ENCODE measurements around the gene HHATL.

HHATL gene

DNA sequence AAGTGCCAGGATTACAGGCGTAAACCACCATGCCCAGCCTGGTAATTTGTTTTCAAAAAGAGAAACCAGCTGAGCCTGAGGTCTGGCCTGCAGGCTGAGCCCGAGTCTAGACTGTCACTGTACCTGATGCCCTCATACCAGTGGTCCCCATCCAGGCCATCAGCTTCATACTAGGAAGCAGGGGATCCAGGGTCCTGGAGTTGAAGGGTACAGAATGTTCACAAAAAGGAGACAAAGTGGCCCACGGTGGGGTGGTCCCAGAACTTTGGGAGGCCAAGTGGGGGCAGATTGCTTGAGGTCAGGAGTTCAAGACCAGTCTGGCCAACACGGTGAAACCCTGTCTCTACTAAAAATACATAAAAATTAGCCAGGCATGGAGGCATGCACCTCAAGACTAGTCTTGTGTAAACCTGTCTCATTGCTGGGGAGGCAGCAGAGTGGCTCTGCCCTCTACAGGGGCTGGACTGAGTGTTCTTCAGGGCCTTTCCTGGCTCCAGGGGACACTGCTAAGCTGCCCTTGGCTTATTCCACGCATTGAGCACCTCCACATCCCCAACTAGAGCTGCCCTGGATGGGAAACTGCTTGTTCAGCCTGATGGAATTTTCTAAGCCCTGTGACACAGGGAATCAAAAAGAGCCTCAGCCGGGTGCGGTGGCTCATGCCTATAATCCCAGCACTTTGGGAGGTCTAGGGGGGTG, 7.9 kb upstream of the HHATL start:
- H3K4me3 Mint-ChIP-seq = no peak overlapping the region

DNA sequence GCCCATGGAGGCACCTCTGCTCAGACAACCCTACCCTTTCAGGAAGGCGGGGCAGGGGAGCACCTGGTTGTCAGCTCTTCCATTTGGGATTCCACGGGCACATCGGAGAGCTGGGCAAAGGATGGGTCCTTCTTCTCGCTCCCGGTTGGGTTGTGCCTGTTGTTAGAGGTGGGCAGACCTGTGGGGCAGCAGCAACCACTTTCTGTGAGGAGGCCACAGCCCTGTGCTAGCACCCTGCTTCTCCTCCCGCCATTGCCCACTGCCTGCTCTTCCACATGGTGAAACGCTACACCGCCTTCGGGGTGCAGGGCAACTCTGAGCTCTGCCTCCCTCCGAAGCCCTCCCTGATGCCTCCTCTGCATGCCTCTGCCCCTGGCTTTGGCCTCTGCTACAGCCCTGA, 7.0 kb upstream of the HHATL start:
- Mint-ChIP-seq H3K4me1 (no peaks in the 10 kb centered on the region), H3K27me3 (peaks cover 23% of the 10 kb centered on the region), H3K9me3 (no peaks in the 10 kb centered on the region), H3K4me3 (no peak overlapping the region), H3K27ac (no peak overlapping the region)
- DNase-seq (peak in 1 of 2 donors; percentile 4), ATAC-seq (no peak)

More for the DNA sequence above, 7.9 kb upstream of the HHATL start:
- DNase-seq = peak in 1 of 2 donors; percentile 3
- Mint-ChIP-seq H3K9me3 (no peaks in the 10 kb centered on the region), H3K4me1 (no peaks in the 10 kb centered on the region), H3K27ac (no peak overlapping the region), H3K27me3 (peaks cover 23% of the 10 kb centered on the region)
- no peak for ATAC-seq

DNA sequence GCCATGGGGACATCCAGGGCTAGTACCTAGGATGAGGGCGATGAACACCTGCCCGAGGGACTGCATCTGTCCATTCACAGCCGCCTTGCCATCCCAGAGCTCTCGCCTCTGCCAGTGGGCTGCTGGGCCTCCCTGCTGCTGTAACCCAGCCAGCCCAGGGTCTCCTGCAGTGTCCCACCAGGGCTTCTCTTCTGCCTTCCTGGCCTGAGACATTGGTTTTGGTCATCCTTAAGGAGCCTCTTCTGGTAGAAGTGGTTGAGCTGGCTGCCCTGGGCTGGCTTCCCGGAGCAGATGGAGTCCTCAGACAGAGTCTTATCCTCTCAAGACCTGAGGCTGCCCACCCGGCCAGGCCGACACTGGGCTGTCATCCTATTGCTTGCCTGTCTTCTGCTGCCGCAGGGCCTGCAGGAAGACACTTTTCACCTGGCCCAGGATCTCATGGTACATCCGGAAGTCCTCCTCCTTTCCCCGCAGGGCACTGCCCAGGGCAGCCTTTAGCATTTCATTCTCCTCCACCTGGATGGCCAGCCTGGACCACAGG, 6.1 kb upstream of the HHATL start:
- Mint-ChIP-seq H3K9me3 (no peaks in the 10 kb centered on the region), H3K27me3 (peaks cover 23% of the 10 kb centered on the region), H3K27ac (no peak overlapping the region), H3K4me1 (no peaks in the 10 kb centered on the region), H3K4me3 (no peak overlapping the region)
- ATAC-seq (no peak), DNase-seq (no peak)

- H3K9me3 Mint-ChIP-seq = no peaks in the 10 kb centered on the region
- DNase-seq = peak in 1 of 2 donors; percentile 5
- H3K4me1 Mint-ChIP-seq = no peaks in the 10 kb centered on the region
- H3K4me3 Mint-ChIP-seq = no peak overlapping the region
- H3K27ac Mint-ChIP-seq = no peak overlapping the region
- H3K27me3 Mint-ChIP-seq = peaks cover 24% of the 10 kb centered on the region
- no peak for ATAC-seq
Observed at GRCh38 chr3:42707620-42708355, 5.2 kb upstream of the HHATL start.

DNA sequence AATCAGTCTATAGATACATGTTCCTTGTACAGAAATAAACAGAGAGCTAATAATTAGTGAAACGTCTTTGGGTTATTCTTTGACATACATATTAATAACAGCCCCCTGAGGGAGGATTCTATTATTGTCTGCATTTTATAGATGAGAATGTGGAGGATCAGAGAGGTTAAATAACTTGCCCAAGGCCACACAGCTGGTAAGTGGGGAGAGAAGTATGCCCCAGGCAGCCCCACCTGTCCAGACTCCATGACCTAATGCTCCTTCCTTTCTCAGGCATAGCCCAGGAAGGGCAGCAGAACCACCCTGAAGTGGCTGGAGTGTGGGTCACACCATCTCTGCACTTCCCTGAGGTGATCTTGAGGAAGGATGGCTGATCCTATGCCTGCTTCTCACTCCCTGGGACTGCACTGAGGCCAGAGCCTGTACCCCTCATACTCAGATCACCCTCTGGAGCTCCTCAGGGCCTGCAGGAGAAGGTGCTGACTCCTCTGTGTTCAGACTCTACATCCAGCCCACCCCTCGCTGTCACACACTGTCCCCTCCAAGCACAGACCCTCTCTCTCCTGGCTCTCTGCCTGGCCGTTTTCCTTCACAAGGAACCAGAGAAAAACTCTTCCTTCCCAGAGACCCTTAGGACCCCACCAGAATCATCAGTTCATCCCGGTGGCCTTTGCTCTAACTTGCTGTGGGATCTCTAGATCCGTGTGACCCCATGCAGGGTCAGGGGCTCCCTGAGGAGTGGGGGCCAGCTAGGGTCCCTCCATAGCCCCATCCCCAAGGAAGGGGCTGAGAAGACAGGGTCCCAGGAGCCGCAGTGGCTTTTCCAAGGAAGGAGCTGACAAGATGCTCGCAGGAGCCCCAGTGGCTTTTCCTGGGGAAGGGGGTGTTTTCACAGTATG, 4.4 kb upstream of the HHATL start:
- Mint-ChIP-seq H3K4me3 (no peak overlapping the region), H3K27me3 (peaks cover 25% of the 10 kb centered on the region), H3K4me1 (no peaks in the 10 kb centered on the region), H3K27ac (peak overlapping the region; percentile 30 to 47), H3K9me3 (no peaks in the 10 kb centered on the region)
- DNase-seq (peak in 1 of 2 donors; percentile 4), ATAC-seq (no peak)

DNA sequence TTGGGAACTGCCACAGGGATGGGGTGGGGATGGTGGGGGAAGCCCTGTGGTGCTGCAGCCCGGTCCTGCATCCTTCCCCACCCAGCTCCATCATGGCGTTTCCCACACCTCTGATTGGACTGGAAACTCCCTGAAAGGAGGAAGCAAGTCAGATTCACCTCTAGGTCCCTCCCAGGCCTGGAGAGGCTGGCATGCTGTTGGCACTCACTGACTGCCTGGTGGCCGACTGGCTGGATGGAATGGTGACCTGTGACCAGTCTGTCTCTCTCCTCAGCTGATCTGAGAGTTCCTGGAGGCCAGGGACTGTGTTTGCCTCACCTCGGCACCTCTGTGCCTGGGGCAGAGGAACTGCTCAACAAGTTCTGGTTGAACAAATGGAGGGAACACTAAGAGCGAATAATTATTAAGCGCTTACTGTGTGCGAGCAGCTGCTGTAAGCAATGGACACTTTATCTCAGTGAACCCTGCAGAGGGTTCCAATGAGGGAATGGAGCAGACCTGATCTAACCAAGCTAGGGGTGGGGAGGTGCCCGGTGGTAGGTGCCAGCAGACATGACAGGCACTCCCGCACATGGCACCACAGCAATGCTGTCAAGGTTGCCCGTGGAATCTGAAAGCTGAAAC, 3.5 kb upstream of the HHATL start:
- ATAC-seq (no peak), DNase-seq (no peak)
- Mint-ChIP-seq H3K27me3 (peaks cover 30% of the 10 kb centered on the region), H3K9me3 (no peaks in the 10 kb centered on the region), H3K4me1 (peaks cover 5% of the 10 kb centered on the region), H3K4me3 (no peak overlapping the region), H3K27ac (no peak overlapping the region)

DNA sequence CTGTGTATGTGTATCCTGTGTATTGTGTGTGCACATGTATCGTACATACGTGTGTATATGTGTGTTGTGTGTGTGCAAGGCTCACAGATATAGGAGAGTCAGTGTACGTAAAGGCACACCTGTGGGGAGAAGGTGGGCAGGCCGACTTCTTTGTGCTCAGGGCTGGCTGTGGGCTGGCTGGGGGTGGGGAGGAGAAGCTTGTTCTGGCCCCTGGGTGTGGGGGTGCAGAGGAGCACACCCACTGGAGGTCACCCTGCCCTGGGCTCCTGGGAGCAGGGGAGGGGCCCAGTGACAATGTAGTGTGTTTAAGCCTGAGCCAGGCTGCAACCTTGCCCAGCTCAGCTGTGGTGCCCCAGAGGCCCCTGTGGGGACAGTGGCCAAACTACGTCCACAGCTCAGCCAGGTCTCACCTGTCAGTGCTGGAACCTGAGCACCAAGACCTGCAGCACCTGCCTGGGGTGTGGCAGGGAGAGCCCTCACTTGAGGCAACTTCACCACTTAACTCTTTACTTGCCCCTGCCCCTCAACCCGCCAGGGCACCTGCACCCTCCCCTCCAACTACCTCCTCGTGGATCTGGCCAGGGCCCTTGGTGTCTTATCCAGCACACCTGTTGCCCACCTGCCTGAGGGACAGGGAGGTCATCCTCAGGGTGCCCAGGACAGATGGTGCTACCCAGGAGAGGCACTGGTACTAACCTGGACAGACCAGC, 2.6 kb upstream of the HHATL start:
- no peak for DNase-seq
- Mint-ChIP-seq H3K9me3 (no peaks in the 10 kb centered on the region), H3K4me1 (peaks cover 5% of the 10 kb centered on the region)

DNA sequence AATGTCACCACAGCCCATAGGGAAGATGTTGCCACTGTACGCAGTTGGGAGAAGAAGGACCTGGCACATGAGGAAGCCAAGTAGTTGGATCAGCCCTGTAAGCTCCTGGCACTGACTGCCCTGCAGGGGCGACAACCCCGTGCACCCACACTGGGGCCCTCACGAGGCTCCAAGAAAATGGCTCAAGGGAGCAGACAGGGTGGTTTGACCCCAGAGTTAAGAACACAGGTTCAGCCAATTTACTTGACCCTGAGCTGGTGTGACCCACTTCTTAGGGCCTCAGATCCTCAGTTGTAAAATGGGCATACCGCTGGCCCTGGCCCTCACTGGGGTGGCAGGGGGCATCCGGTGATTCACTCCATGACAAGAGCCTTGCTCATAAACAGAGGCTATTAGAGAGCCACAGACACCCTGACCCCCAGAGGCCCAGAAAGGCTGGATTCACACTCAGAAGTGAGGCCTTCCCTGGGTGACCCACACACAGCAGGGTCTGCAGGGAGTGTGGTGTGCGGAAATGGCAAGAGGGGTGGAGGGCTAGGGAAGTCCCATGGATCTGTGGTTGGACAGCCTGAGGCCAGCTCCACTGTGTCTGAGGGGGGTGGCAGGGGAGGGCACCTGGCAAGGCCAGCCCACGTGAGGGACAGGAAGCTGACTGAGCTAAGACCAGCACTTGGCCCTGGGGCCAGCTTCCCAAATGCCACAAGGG, 1.7 kb upstream of the HHATL start:
- DNase-seq (no peak), ATAC-seq (no peak)
- Mint-ChIP-seq H3K9me3 (no peaks in the 10 kb centered on the region), H3K27ac (no peak overlapping the region), H3K4me1 (peaks cover 5% of the 10 kb centered on the region), H3K4me3 (no peak overlapping the region), H3K27me3 (peaks cover 30% of the 10 kb centered on the region)

More for the DNA sequence above, 2.6 kb upstream of the HHATL start:
- ATAC-seq = no peak
- H3K4me3 Mint-ChIP-seq = no peak overlapping the region
- peaks cover 34% of the 10 kb centered on the region for H3K27me3 Mint-ChIP-seq
- H3K27ac Mint-ChIP-seq = no peak overlapping the region

DNA sequence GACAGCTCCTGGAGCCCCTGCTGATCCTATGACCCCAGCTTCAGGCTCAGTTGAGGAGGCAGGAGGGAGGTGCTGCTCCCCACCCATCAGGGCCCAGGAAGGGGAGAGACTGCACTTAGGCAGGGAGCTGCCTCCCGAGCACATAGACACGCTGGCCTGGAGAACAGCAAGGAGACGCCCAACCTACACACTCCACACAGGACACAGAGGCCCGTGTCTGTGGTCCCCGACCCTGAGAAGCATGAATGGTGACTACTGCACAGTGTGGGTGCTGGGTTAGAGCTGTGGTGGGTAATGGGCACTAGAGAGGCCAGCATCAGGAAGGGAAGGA, 1.1 kb upstream of the HHATL start:
- DNase-seq (no peak), ATAC-seq (no peak)
- H3K9me3 Mint-ChIP-seq = no peaks in the 10 kb centered on the region
- no peak overlapping the region for H3K4me3 Mint-ChIP-seq
- H3K27me3 Mint-ChIP-seq = peaks cover 24% of the 10 kb centered on the region
- H3K27ac Mint-ChIP-seq = peak overlapping the region in 1 of 2 donors; percentile 23
- peaks cover 8% of the 10 kb centered on the region for H3K4me1 Mint-ChIP-seq

- no peak for ATAC-seq
- DNase-seq = no peak
- H3K4me1 Mint-ChIP-seq = peaks cover 11% of the 10 kb centered on the region
- no peak overlapping the region for H3K27ac Mint-ChIP-seq
- peaks cover 24% of the 10 kb centered on the region for H3K27me3 Mint-ChIP-seq
- no peaks in the 10 kb centered on the region for H3K9me3 Mint-ChIP-seq
- H3K4me3 Mint-ChIP-seq = no peak overlapping the region
Observed at GRCh38 chr3:42702982-42703694, 540 bp upstream of the HHATL start.

- Mint-ChIP-seq H3K27me3 (peaks cover 18% of the 10 kb centered on the region), H3K4me1 (peaks cover 11% of the 10 kb centered on the region), H3K4me3 (no peak overlapping the region), H3K9me3 (no peaks in the 10 kb centered on the region), H3K27ac (no peak overlapping the region)
- ATAC-seq = peak; percentile 71
- DNase-seq = peak; percentile 52 to 56
Observed at GRCh38 chr3:42701371-42702065, 1.1 kb downstream of the HHATL start.

GRCh38 chr3:42700366-42701288, 2.0 kb downstream of the HHATL start:
- no peak overlapping the region for H3K27ac Mint-ChIP-seq
- DNase-seq = no peak
- ATAC-seq = no peak
- H3K27me3 Mint-ChIP-seq = peaks cover 18% of the 10 kb centered on the region
- H3K4me1 Mint-ChIP-seq = peaks cover 11% of the 10 kb centered on the region
- no peaks in the 10 kb centered on the region for H3K9me3 Mint-ChIP-seq
- no peak overlapping the region for H3K4me3 Mint-ChIP-seq
